Measurements from ENCODE around the gene ACTR6.
A peak's percentile ranks its signal among the peaks of the same experiment; 100 is the strongest.
"Not testable (repeated sequence)": the region's sequence is repeated elsewhere in the genome, so short reads cannot be mapped to it uniquely, and the experiment has no call there.

Gene ACTR6

GRCh38 chr12:100200463-100201181, at the start of gene ACTR6:
Gene ACTR6 (plus strand): TSS chr12:100200815. CDS start chr12:100200852, 37 bp downstream.
- peak; percentile 90 for DNase-seq

- no peak for DNase-seq
Measured at GRCh38 chr12:100151769-100152168, 48.8 kb upstream of the ACTR6 start.

- no peak for DNase-seq
Measured at GRCh38 chr12:100153131-100153530, 47.5 kb upstream of the ACTR6 start.

GRCh38 chr12:100154474-100155247, 46.0 kb upstream of the ACTR6 start:
- peak; percentile 2 for DNase-seq

GRCh38 chr12:100156731-100157426, 43.7 kb upstream of the ACTR6 start:
- peak; percentile 7 for DNase-seq

- DNase-seq, result no peak
Measured at GRCh38 chr12:100157427-100157821, 43.2 kb upstream of the ACTR6 start.

GRCh38 chr12:100158535-100158934, 42.1 kb upstream of the ACTR6 start:
- DNase-seq, result no peak

- DNase-seq, result no peak
Measured at GRCh38 chr12:100159391-100160104, 41.1 kb upstream of the ACTR6 start.

- peak; percentile 65 for DNase-seq
Measured at GRCh38 chr12:100163416-100164152, 37.0 kb upstream of the ACTR6 start.

GRCh38 chr12:100164153-100164704, 36.4 kb upstream of the ACTR6 start:
- DNase-seq, result no peak

GRCh38 chr12:100165356-100165755, 35.3 kb upstream of the ACTR6 start:
- no peak for DNase-seq

GRCh38 chr12:100166232-100166631, 34.4 kb upstream of the ACTR6 start:
- no peak for DNase-seq

- DNase-seq, result no peak
Measured at GRCh38 chr12:100168562-100168961, 32.1 kb upstream of the ACTR6 start.

GRCh38 chr12:100169345-100169744, 31.3 kb upstream of the ACTR6 start:
- no peak for DNase-seq

GRCh38 chr12:100170313-100170858, 30.2 kb upstream of the ACTR6 start:
- DNase-seq, result no peak

- no peak for DNase-seq
Measured at GRCh38 chr12:100171248-100171647, 29.4 kb upstream of the ACTR6 start.

GRCh38 chr12:100173111-100173510, 27.5 kb upstream of the ACTR6 start:
- DNase-seq, result no peak

GRCh38 chr12:100174495-100174894, 26.1 kb upstream of the ACTR6 start:
- no peak for DNase-seq

GRCh38 chr12:100176493-100176892, 24.1 kb upstream of the ACTR6 start:
- DNase-seq, result not testable (repeated sequence)

GRCh38 chr12:100179252-100179651, 21.4 kb upstream of the ACTR6 start:
- DNase-seq, result no peak

- no peak for DNase-seq
Measured at GRCh38 chr12:100184549-100185145, 16.0 kb upstream of the ACTR6 start.
